K562 treated with DMSO at 1 percent for 24 hours (cell line): ENCODE results near the gene MRTFA. TPM values are rescaled to one million over a fixed set of nuclear protein-coding genes. Genes with fewer than 3 reads are reported as not detected.

Experiments used
- total RNA-seq: library from RNA; unstranded; fragments of 300-600 nt; gene quantifications from 2 replicates; pipeline ENCODE4 v1.2.3, GENCODE V29; 2022; ENCODE audit warnings: low read depth; ENCODE audit not compliant: insufficient read depth

Gene MRTFA
- total RNA-seq, result 27.2 and 35.8 TPM in 2 replicates

DNA sequence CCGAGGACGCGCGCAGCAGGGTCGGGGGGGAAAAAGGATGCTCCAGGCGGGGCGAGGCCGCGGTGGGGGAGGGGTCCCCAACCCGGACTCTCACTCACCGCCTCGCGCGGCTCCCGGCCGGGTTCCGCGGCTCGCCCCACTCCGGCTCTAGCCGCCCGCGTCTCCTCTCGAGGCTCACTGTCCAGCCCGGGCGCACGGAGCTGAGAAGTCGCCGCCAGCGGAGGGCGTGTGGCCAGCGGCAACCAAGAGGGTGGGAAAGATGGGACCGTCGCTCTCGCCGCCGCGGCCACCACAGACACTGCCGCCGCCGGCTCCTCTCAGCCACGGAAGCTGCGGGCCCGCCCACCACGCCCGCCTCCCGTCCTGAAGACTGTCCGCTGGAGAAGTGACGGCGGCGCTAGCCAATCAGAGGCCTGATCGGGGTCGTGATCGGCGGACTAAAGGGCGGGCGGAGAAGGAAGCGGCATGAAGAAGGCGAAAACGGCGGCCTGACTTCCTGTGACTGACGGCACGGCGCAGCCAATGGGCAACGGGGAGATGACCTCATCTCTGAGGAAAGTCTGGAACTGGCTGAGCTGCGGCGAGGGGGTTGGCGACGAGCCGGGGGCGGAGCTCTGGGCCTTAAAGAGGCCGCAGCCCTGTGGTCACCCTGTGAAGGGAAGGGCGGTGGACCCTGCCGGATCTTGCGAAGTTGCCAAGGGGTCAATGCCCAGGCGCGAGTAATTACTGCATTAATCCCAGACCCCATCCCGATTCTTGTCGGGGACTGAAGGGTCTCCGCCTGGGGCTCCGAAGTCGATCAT lies at the start of gene MRTFA:
Gene MRTFA, minus strand, starts transcription at position 340 of the 803 bp plus-strand sequence.

DNA sequence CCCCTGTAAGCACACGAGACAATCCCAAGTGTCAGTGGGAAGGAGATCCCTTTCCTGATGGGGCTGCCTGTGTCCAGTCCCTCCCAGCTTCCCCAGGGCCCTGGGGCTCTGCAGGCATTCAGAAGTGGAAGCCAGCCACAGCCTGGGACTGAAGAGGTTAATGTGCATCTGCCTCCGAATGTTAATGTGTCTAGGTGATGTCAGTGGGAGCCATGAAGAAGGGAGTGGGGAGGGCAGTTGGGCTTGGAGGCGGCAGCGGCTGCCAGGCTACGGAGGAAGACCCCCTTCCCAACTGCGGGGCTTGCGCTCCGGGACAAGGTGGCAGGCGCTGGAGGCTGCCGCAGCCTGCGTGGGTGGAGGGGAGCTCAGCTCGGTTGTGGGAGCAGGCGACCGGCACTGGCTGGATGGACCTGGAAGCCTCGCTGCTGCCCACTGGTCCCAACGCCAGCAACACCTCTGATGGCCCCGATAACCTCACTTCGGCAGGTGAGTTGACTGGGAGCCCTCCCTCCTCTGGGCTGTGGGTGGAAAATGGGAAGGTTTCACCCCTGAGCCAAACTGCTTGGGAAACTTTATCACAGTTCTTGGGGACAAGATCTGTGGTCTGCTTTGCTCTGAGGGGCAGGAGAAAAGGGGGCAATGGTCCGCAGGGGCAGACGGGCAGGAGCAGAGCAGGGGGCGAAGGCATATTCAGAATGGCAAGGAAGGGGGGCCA lies 42.9 kb upstream of the MRTFA start, which contains the start of gene MCHR1:
Gene MCHR1, plus strand, starts transcription at position 236 of the 715 bp plus-strand sequence. Its CDS starts 169 bp downstream, at position 405.

Other genes with a start within 250 kb of the MRTFA start
- gene MCHR1, start 42.8 kb upstream of the MRTFA start, total RNA-seq, result not detected in 2 replicates
- gene SLC25A17, start 182.6 kb upstream of the MRTFA start, total RNA-seq, result 22.0 and 24.3 TPM in 2 replicates
- 183 and 188 TPM in 2 replicates for gene ST13, start 219.9 kb upstream of the MRTFA start, total RNA-seq
- gene XPNPEP3, start 220.4 kb upstream of the MRTFA start, total RNA-seq, result 5.1 and 16.6 TPM in 2 replicates
- gene DNAJB7, start 225.4 kb upstream of the MRTFA start, total RNA-seq, result not detected in 2 replicates